ENCODE measurements around the gene KAT6B.

GRCh38 chr10:74873803-74874454, 47.5 kb downstream of the KAT6B start:
- TF ChIP-seq, protein P1, sequence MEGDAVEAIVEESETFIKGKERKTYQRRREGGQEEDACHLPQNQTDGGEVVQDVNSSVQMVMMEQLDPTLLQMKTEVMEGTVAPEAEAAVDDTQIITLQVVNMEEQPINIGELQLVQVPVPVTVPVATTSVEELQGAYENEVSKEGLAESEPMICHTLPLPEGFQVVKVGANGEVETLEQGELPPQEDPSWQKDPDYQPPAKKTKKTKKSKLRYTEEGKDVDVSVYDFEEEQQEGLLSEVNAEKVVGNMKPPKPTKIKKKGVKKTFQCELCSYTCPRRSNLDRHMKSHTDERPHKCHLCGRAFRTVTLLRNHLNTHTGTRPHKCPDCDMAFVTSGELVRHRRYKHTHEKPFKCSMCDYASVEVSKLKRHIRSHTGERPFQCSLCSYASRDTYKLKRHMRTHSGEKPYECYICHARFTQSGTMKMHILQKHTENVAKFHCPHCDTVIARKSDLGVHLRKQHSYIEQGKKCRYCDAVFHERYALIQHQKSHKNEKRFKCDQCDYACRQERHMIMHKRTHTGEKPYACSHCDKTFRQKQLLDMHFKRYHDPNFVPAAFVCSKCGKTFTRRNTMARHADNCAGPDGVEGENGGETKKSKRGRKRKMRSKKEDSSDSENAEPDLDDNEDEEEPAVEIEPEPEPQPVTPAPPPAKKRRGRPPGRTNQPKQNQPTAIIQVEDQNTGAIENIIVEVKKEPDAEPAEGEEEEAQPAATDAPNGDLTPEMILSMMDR (IDR thresholded peaks at IDR 0.05; ENCODE audit: poor library complexity) = no peak
- TF ChIP-seq EZH2 (IDR thresholded peaks at IDR 0.05; ENCODE audit: borderline replicate concordance) = no peak

Measured in hepatocyte (in vitro differentiated cells).